GM18873 (cell line): Measurements from ENCODE around the gene FDXR.

Experiments used
- ATAC-seq: cut with Tn5 transposase; IDR thresholded peaks from one replicate; pipeline ENCODE4 v1.9.1; 2021; ENCODE audit warnings: mild to moderate bottlenecking, moderate library complexity, moderate number of reproducible peaks; ENCODE audit not compliant: unreplicated experiment, low FRiP score

Gene FDXR

DNA sequence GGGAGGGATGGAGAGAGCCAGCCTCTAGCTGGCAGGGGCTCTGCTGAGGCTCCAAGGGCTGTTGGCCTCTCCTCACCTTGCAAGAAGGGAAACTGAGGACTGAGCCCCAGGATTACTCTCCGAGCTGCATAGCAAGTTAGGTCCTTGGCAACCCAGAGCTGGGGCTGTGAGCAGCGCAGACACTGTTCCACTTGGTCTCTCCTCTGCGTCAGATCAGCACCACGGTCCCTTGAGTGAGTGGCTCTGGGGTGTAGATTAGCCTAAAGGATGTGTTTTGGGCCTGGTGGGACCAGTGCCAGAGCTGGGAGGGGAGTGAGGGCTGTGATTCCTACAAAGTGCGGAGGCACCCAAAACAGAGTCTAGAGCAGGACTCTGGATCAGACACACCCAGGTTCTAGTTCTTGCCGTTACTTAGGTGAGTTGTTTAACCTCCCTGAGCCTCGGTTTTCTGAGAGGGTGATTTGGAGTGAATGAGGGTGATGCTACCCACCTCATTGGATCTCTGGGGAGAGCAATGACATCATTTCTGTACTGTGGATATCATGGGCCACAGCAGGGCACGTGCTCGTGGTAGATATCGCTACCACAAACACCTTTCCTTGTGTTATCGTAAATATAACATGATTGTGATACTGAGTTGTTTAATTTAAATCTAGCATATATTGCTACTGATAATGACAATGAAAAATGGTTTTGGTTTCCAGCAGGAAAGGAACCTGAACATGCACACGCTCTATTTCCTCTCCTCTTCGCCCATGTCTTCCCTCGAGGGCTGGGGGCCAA is 28.8 kb upstream of the FDXR start:
- ATAC-seq: no peak

DNA sequence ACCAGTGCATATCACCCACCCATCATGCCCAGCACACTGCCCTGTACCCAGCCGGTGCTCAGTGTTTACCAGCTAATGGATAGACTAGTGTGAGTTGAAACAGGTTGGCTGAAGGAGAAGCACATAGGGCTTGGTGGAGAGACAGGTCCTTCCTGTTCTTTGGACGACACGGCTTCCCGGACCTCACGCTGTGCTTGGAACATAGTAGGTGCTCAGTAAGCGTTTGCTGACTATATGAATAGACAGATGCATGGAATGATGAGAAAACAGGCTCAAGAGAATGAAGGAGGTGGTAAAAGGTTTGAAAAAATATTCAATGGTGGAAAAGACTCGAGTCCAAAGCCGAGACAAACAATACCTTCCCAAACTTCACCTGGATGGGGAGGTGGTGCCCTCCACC is 27.4 kb upstream of the FDXR start:
- no peak for ATAC-seq

DNA sequence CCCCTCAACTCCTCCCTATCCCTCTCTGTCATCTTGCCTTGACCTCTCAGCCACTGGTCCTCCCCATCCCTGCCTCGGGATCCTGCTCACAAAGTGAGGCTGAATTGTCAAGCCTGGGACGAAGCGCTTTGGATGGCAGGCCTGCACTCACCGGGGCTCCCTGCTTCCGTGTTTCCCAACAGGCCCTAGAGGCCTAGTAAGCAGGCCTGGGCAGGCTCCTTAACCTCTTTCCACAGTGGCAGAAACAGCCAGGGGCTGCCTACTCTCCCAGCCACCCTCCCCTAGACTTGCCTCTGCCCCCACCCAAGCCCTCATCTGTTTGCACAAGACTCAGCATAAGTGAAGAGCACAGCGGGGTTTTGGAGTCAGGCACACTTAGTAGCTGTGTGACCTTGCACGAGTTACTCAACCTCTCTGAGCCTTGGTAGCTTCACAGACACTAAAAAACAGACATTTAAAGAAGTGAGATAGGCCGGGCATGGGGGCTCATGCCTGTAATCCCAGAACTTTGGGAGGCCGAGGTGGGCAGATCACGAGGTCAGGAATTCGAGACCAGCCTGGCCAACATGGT is 25.7 kb upstream of the FDXR start:
- no peak for ATAC-seq

DNA sequence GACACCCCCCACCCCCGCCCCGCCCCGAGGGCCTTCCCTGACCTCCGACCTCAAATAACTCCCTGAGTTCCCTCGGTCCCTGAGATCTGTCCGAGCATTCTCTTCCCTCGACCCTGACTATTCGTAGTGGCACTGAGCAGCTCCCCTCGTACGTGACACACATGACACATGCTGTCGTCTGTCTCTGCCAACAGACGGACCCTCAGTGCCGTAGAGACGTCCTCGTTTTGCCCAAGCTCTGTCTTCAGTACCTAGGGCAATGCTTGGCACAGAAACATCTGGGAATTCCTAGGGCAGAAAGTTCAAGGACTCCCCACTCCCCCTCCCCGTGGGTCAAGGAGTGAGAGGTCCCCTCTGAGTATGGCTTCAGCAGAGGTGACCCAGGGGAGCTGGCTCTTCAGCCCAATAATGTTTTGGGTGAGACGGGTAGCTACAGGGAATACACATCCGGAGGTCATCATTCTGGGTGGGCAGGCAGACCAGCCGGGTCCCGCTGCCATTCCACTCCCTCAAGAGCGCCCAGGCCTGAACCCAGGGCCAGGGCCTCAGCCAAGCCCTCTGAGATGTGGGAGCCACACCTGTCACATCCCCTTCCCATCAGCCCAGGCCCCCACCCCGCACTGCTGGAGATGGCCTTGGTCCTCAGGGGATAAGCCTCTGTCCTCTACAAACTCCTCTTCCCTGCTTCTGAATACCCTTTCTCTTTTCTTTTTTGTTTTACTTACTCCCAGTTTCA is 21.3 kb upstream of the FDXR start:
- ATAC-seq: no peak

DNA sequence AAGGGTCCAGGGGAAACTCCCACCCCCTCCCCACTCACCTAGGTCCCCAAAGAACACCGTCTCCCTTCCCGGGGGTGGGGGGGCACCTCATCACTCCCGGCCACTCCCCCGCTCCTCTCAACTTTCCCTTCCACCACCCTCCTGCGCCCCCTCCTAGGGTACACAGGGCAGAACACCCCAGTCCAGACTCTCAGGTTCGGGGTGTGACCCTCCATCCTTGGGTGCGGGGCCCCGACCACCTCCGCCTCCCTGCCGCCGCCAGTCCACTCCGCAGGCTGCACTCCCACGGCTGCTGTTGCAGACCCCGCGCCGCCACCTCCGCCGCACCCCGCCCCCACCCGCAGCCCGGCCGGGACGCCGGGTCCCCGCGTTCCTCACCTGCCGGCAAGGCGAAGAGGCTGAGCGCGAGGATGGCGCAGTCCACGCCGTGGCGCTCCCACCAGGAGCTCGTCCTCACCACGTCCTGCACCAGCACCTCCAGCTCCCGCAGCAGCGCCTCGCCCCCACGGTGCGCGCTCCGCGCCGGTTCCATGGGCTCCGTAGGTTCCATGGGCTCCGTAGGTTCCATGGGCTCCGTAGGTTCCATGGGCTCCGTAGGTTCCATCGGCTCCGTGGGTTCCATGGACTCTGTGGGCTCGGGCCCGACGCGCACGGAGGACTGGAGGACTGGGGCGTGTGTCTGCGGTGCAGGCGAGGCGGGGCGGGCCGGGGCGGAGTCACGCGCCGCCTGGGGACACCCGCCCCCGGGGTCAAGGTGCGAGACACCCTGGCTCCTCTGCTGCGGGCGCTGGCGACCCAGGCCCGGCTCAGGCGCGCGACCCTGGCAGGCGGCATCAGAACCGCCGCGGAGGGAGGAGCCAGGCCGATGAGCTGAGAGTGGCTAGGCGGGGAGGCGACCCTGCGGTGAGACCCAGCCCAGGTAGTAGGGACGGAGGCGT is 20.4 kb upstream of the FDXR start, which contains the start of gene FADS6:
FADS6 (minus strand) TSS at position 660 of the 938 bp plus-strand sequence; CDS start at position 622, 38 bp downstream.
- ATAC-seq: no peak

DNA sequence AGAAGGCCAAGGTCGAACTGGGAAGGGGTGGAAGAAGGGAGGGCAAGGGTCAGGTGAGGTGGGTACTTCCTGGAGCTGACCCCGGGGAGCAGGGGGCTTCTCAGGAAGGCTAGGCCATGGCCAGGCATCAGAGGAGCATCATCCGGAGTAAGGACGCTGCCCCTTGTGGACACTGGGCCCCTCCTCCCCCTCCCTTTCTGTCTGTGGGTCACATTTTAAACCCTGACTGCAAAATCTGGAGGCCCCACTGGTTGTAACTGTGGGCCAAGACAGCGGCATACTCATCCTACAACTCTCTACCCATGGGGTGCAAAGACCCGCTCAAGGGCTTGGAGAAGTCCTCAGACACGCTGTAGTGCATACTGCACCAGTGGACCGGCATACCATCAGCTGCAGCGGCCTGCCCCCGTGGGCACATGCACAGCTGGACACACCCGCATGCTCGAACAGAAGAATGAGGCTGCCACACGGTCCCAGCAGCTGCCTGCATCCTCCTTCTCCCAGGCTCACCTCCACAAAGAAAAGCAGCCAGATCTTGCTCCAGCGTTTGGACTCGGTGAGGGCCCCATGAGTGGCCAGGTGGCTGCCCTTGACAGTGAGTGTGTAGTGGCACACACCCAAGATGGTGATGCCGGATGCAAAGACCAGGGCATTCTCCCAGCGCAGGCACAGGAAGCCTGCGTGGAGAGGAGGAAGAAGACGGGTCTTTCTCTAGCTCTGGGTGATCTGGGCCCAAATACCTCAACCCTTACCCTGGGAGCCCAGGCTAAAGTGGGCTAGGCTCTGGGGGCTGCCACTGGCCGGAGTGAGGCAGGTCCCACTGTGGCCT is 19.4 kb upstream of the FDXR start:
- ATAC-seq: no peak

DNA sequence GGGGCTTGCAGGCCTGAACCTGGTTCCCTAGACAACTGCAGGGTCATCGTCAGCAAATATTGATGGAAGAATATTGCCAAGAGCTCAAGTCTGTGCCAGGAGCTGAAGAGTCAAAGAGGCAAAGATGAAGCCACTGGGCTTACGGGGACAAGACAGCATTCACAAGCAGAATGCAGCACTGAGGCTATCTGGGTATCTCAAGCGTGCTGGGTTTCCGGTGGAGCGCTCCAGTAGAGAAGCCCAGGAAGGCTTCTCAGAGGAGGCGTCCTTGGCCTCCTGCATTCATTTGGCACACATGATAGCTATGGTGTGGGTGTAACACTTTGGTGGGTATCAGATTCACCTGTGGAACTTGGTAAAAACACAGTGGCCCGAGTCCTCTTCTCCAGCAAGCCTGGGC is 17.8 kb upstream of the FDXR start:
- no peak for ATAC-seq

DNA sequence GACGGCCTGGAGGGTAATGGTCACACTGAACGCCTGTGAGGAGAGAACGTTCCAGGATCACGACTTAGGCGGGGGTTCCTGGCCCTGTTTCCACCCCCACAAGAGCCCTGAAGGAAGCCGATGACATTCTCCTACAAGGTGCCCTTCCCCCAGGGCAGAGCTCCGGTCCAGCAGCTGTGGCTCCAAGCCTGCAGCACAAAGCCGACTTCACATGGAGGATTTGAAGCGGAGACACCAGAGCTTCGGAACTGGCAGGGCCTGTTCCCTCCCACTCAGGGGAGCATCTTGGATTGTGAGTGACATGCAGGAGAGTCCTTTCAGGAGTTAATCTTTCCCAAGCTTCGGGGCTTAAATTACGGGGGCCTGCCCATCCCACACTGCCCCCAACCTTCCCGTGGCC is 15.7 kb upstream of the FDXR start:
- no peak for ATAC-seq

DNA sequence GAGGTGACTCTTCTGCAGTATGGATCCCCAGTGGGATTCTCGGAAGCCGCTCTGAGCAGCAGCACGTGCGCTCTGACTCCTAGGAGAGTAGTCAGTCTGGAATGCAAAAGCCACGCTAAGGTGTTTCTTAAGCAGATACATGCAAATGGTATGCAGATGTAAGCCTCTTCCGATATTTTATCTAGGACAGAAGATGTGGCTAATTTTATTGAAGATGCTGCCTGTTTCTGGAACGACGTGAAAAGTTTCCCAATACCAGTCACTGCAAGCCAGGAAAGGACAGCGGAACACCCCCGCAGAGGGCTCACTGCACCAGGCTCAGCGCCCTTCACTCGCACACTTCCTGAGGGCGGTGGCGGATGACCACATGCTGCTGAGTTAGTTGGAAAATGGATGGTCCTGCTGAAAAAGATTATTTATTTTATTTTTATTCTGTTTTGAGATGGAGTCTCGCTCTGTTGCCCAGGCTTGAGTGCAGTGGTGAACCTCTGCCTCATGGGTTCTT is 10.5 kb upstream of the FDXR start:
- no peak for ATAC-seq

DNA sequence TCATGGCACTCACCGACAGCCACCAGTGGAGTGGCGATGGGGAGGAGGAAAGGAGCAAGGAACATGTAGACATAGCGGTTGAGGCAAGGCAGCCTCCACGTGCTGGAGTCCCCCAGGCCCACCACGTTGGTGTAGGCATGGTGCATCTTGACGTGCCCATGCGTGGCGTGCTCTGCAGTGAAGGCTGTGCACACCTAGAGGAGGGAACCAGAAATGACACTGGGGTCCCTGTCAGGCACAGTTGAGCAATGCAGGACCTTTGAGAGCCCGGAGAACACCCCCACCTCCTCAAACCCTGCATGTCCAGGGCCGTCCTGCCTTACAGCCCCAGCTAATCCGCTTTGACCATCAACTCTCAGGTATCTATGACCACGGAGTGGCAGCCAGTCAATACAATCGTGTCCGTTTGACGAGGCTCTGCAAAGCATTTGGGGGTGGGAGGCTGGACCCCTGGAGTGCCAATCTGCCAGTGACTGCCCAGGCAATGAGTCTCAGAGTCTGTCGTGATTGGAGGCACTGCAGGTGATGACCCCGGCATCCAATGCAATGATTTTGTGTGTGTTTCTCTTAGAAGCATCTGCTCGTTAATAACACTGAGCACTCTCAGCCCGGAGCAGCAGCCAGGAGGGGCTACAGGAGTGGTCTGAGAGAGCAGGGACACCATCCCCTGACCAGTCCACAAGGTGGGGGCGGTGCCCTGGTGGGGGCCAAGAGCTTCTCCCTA is 9.9 kb upstream of the FDXR start:
- ATAC-seq: no peak

DNA sequence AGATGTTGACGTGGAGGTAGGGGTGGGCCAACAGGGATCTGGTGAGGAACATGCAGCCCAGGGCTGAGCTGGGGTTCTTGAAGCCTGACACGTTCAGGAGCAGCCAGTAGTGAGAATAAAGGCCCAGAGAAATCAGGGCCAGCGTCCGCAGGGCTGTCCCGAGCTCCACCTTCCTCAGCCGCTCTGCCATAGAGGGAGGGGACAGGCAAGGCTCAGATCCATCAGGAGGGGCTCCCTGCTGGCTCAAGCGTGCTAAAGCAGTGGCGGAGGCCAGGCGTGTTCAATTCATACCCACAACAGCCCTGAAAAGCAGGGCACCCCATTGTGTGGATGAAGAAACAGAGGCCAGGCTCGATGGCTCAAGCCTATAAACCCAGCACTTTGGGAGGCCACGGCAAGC is 8.3 kb upstream of the FDXR start:
- no peak for ATAC-seq

DNA sequence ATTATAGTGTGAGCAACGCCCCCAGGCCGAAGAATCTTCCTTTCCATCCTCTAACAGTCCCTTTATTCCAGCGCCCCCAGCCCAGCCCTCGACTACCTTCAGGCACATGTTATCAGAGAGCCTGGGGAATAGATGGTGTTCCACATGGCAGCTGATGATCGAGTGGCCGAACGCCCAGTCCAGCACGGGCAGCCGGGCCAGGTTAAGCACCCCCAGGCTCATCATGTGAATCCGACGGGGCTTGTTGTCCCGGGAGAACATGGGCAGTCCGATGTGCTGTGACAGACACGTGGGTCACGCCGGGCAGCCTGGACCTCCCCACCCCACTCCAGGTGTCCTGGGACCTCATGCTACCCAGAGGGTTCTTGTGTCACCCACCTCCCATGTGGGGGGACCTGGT is 6.5 kb upstream of the FDXR start:
- ATAC-seq: no peak

DNA sequence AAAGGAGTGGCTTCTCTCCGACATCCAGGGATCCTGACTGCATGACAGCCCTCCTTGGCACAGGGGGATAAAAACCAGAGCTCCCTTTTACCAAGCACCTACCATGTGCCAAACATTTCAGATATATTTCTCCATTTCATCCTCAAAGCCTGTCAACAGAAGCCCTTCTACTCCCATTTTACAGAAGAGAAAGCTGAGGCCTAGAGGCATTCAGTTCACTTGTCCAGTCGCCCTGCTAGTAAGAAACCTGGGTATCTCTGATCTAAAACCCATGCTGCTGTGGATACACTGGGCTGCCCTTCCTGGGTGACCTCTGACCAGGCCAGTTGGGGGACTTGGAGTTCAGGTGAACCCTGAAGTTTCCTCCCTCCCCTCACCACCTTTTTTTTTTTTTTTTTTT is 5.9 kb upstream of the FDXR start:
- no peak for ATAC-seq

DNA sequence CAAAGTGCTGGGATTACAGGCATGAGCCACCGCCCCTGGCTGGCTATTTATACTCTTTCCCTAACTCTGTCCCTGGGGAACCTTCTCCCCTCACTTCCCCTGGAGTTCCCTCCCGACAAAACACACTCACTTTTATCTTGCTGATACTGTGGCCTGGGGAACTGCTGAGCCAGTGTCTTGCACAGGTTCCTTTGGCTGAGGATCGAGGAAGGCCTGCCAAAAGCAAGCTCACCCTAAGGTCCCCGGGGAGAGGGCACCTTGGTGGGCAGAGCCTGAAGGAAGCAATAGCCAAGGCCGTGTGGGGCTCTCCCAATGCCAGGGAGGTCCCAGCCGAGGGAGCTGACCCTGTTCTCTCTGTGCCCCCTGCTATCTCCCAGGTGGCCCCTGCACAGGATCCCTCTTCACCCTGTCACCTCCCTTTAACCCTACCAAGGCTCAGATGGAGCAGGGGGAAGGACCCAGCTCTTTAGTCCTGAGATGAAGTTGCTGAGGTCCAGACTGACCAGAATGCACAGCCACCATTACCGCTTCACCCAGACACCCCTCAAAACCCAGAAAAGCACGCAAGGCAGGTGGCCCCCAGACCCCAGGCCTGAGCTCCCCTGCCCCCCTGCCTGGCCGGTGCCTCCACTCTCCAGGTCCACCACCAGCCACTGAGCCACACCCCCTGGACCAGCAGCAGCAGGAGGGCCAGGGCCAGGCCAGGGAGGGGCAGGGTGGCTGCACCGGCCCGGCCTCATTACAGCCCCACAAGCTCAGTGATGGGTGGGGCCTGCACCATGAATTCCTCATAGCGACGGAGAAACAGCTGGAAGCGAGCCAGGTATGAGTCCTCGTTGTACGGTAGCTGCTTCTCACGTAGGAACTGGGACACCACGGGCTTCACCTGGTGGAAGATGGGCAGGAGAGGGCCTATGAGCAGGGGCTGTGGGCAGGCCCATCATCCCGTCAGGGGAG is 5.1 kb upstream of the FDXR start:
- no peak for ATAC-seq

DNA sequence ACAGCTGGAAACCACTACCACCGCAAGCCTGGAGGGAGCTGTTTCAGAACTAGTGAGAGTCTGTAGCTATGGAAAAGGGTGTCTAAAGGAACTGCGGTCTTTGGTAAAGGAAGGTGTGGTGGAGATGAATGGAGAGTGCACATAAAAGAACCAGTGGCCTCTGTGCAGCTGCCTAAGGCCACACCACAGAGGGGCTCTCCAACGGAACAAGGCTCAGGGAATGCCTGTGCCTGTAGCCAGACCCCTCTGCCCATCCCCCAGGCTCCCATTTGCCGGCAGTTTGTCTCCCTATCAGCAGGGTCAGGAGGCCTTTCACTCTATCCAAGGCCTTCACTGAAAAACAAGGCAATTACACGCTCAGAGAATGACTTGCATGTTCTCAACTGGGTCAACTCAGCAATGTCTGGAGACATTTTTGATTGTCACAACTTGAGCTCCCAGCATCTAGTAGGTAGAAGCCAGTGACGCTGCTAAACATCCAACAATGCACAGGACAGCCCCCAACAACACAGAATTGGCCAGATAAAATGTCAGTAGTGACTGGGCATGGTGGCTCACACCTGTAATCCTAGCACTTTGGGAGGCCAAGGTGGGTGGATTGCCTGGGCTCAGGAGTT is 3.3 kb upstream of the FDXR start:
- ATAC-seq: no peak

DNA sequence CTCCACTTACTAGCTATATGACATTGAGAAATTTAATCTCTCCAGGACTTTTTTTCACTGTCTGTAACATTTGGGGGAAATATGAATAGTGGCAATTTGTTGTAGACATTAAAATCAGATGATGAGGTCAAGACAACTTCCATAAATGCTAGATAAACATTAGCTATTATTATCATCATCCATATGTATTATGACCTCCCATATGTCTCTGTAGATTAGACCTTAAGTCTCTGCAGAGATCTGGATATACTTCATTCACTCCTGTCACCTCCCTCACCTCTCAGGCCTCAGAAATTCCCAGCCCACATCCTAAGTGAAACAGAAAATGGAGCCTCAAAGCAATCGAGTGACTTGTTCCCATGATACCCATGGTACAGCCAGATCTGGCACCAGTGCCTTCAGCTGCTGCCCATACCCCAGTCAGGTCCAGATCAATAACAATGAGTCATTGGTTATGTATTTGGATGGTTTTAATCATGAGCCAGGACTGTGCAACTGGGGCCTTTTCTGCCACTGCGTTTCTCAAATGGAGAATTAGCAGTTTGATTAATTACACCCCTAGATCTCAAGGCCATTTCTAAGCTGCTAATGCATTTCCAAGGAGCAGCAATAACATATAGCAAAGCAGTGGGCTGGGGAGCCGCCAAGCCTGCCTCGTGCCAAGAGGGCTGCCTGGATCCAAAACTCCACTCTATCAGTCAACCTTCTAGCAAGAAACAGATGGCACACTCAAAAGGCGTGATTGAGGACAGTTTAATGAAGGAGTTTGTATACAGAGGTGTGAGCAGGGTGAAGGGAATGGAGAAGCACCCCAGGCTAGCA is 2.6 kb upstream of the FDXR start:
- ATAC-seq: no peak
